ENCODE results near the gene HPSE2.

Gene HPSE2

GRCh38 chr10:98608411-98608810 lies 627.2 kb downstream of the HPSE2 start:
- DNase-seq (ENCODE audit: insufficient read length) (no peak), FAIRE-seq (no peak)
- TF ChIP-seq POLR2AphosphoS5 (IDR thresholded peaks at IDR 0.05; ENCODE audit: low read depth, low read length) (no peak), TAF1 (IDR thresholded peaks at IDR 0.05; ENCODE audit: borderline replicate concordance, low read depth, low read length) (no peak), POLR2A (IDR thresholded peaks at IDR 0.05; ENCODE audit: low read depth, low read length) (no peak)

GRCh38 chr10:98602224-98602623 lies 633.4 kb downstream of the HPSE2 start:
- TF ChIP-seq POLR2A (IDR thresholded peaks at IDR 0.05; ENCODE audit: low read depth, low read length) (no peak), TAF1 (IDR thresholded peaks at IDR 0.05; ENCODE audit: borderline replicate concordance, low read depth, low read length) (no peak), POLR2AphosphoS5 (IDR thresholded peaks at IDR 0.05; ENCODE audit: low read depth, low read length) (no peak)

GRCh38 chr10:98599032-98599610 lies 636.5 kb downstream of the HPSE2 start:
- DNase-seq (ENCODE audit: insufficient read length) (no peak), FAIRE-seq (no peak)
- TF ChIP-seq POLR2A (IDR thresholded peaks at IDR 0.05; ENCODE audit: low read depth, low read length) (no peak), TAF1 (IDR thresholded peaks at IDR 0.05; ENCODE audit: borderline replicate concordance, low read depth, low read length) (no peak), POLR2AphosphoS5 (IDR thresholded peaks at IDR 0.05; ENCODE audit: low read depth, low read length) (no peak)

More at GRCh38 chr10:98602224-98602623, 633.4 kb downstream of the HPSE2 start:
- FAIRE-seq (no peak), DNase-seq (ENCODE audit: insufficient read length) (no peak)

GRCh38 chr10:98596404-98596803 lies 639.2 kb downstream of the HPSE2 start:
- no peak for DNase-seq (ENCODE audit: insufficient read length)
- TF ChIP-seq POLR2AphosphoS5 (IDR thresholded peaks at IDR 0.05; ENCODE audit: low read depth, low read length) (no peak), TAF1 (IDR thresholded peaks at IDR 0.05; ENCODE audit: borderline replicate concordance, low read depth, low read length) (no peak), POLR2A (IDR thresholded peaks at IDR 0.05; ENCODE audit: low read depth, low read length) (no peak)
- FAIRE-seq = no peak

- TF ChIP-seq POLR2A (IDR thresholded peaks at IDR 0.05; ENCODE audit: low read depth, low read length) (no peak), POLR2AphosphoS5 (IDR thresholded peaks at IDR 0.05; ENCODE audit: low read depth, low read length) (no peak), TAF1 (IDR thresholded peaks at IDR 0.05; ENCODE audit: borderline replicate concordance, low read depth, low read length) (no peak)
- FAIRE-seq (no peak), DNase-seq (ENCODE audit: insufficient read length) (no peak)
These were observed 646.0 kb downstream of the HPSE2 start for GRCh38 chr10:98589691-98590090.

- TF ChIP-seq TAF1 (IDR thresholded peaks at IDR 0.05; ENCODE audit: borderline replicate concordance, low read depth, low read length) (no peak), POLR2A (IDR thresholded peaks at IDR 0.05; ENCODE audit: low read depth, low read length) (no peak), POLR2AphosphoS5 (IDR thresholded peaks at IDR 0.05; ENCODE audit: low read depth, low read length) (no peak)
- no peak for FAIRE-seq
- no peak for DNase-seq (ENCODE audit: insufficient read length)
These were observed 646.6 kb downstream of the HPSE2 start for GRCh38 chr10:98589007-98589406.

- FAIRE-seq (no peak), DNase-seq (ENCODE audit: insufficient read length) (no peak)
- no peak for TF ChIP-seq POLR2A (IDR thresholded peaks at IDR 0.05; ENCODE audit: low read depth, low read length)
- TF ChIP-seq POLR2AphosphoS5 (IDR thresholded peaks at IDR 0.05; ENCODE audit: low read depth, low read length) = no peak
- no peak for TF ChIP-seq TAF1 (IDR thresholded peaks at IDR 0.05; ENCODE audit: borderline replicate concordance, low read depth, low read length)
These were observed 648.4 kb downstream of the HPSE2 start for GRCh38 chr10:98587156-98587837.

GRCh38 chr10:98586096-98586495 lies 649.6 kb downstream of the HPSE2 start:
- TF ChIP-seq POLR2A (IDR thresholded peaks at IDR 0.05; ENCODE audit: low read depth, low read length) = no peak
- TF ChIP-seq TAF1 (IDR thresholded peaks at IDR 0.05; ENCODE audit: borderline replicate concordance, low read depth, low read length) = no peak
- TF ChIP-seq POLR2AphosphoS5 (IDR thresholded peaks at IDR 0.05; ENCODE audit: low read depth, low read length) = no peak
- FAIRE-seq = no peak
- DNase-seq (ENCODE audit: insufficient read length) = no peak

GRCh38 chr10:98582363-98582762 lies 653.3 kb downstream of the HPSE2 start:
- TF ChIP-seq TAF1 (IDR thresholded peaks at IDR 0.05; ENCODE audit: borderline replicate concordance, low read depth, low read length) (no peak), POLR2A (IDR thresholded peaks at IDR 0.05; ENCODE audit: low read depth, low read length) (no peak), POLR2AphosphoS5 (IDR thresholded peaks at IDR 0.05; ENCODE audit: low read depth, low read length) (no peak)
- DNase-seq (ENCODE audit: insufficient read length) (no peak), FAIRE-seq (no peak)

GRCh38 chr10:98577578-98577977 lies 658.1 kb downstream of the HPSE2 start:
- DNase-seq (ENCODE audit: insufficient read length) (no peak), FAIRE-seq (no peak)

GRCh38 chr10:98577168-98577567 lies 658.5 kb downstream of the HPSE2 start:
- DNase-seq (ENCODE audit: insufficient read length) (no peak), FAIRE-seq (no peak)
- TF ChIP-seq POLR2AphosphoS5 (IDR thresholded peaks at IDR 0.05; ENCODE audit: low read depth, low read length) (no peak), POLR2A (IDR thresholded peaks at IDR 0.05; ENCODE audit: low read depth, low read length) (no peak), TAF1 (IDR thresholded peaks at IDR 0.05; ENCODE audit: borderline replicate concordance, low read depth, low read length) (no peak)

More at GRCh38 chr10:98577578-98577977, 658.1 kb downstream of the HPSE2 start:
- TF ChIP-seq POLR2AphosphoS5 (IDR thresholded peaks at IDR 0.05; ENCODE audit: low read depth, low read length) (no peak), POLR2A (IDR thresholded peaks at IDR 0.05; ENCODE audit: low read depth, low read length) (no peak), TAF1 (IDR thresholded peaks at IDR 0.05; ENCODE audit: borderline replicate concordance, low read depth, low read length) (no peak)

- DNase-seq (ENCODE audit: insufficient read length) = no peak
- no peak for FAIRE-seq
- TF ChIP-seq TAF1 (IDR thresholded peaks at IDR 0.05; ENCODE audit: borderline replicate concordance, low read depth, low read length) (no peak), POLR2AphosphoS5 (IDR thresholded peaks at IDR 0.05; ENCODE audit: low read depth, low read length) (no peak)
These were observed 659.6 kb downstream of the HPSE2 start for GRCh38 chr10:98576096-98576495.
